Activated CD8-positive, alpha-beta T cell treated with anti-CD3 and anti-CD28 coated beads for 36 hours (primary cell): ENCODE results near the gene CADM4. TPM values are rescaled to one million over a fixed set of nuclear protein-coding genes. Genes with fewer than 3 reads are reported as not detected.

Experiments
- ATAC-seq: fragments of 200-7000 bp; cut with Tn5 transposase; one replicate; pipeline ENCODE4 v1.10.0; 2021; ENCODE audit warnings: mild to moderate bottlenecking, moderate library complexity
- CTCF ChIA-PET: fragments of 350-600 bp; sonication (Branson Sonifier 250); formaldehyde crosslinking; loops from one replicate; lab custom pipeline; 2021; ENCODE audit warnings: antibody characterized with exemption; lab: Charles Lee
- POLR2A ChIA-PET: fragments of 350-600 bp; sonication (Branson Sonifier 250); formaldehyde crosslinking; loops from one replicate; lab custom pipeline; 2021; ENCODE audit warnings: antibody characterized with exemption; lab: Charles Lee
- DNase-seq: peaks from one replicate; pipeline ENCODE4 v3.0.0-alpha.2; 2020
- H3K27ac Mint-ChIP-seq: one replicate; pipeline ENCODE4 v1.8.0; 2021; ENCODE audit warnings: mild to moderate bottlenecking, mixed read lengths
- H3K27me3 Mint-ChIP-seq: one replicate; pipeline ENCODE4 v1.8.0; 2021; ENCODE audit warnings: mixed read lengths
- H3K36me3 Mint-ChIP-seq: one replicate; pipeline ENCODE4 v1.8.0; 2021; ENCODE audit warnings: low read depth, mixed read lengths
- H3K4me1 Mint-ChIP-seq: one replicate; pipeline ENCODE4 v1.8.0; 2021; ENCODE audit warnings: low read depth, mixed read lengths
- H3K4me3 Mint-ChIP-seq: one replicate; pipeline ENCODE4 v1.8.0; 2021; ENCODE audit warnings: mild to moderate bottlenecking, moderate library complexity, mixed read lengths
- H3K9me3 Mint-ChIP-seq: one replicate; pipeline ENCODE4 v1.8.0; 2021; ENCODE audit warnings: mixed read lengths
- intact Hi-C: fragments of 100-400 bp; cut with micrococcal nuclease; formaldehyde crosslinking; loops from one replicate; pipeline ENCODE4 v1.10.0; 2022
- total RNA-seq, 2 experiments: library from RNA; stranded (reverse); gene quantifications; one replicate each; pipeline ENCODE4 v1.2.3, GENCODE V29; 2021
- TF ChIP-seq, protein P1 (sequence below): fragments of 200-600 bp; IDR thresholded peaks from one replicate; pipeline ENCODE4 v1.8.0; 2022; ENCODE audit warnings: antibody characterized with exemption, mild to moderate bottlenecking

Gene CADM4
- total RNA-seq, 2 experiments from 2014 or later = 0.22 to 0.38 TPM

DNA sequence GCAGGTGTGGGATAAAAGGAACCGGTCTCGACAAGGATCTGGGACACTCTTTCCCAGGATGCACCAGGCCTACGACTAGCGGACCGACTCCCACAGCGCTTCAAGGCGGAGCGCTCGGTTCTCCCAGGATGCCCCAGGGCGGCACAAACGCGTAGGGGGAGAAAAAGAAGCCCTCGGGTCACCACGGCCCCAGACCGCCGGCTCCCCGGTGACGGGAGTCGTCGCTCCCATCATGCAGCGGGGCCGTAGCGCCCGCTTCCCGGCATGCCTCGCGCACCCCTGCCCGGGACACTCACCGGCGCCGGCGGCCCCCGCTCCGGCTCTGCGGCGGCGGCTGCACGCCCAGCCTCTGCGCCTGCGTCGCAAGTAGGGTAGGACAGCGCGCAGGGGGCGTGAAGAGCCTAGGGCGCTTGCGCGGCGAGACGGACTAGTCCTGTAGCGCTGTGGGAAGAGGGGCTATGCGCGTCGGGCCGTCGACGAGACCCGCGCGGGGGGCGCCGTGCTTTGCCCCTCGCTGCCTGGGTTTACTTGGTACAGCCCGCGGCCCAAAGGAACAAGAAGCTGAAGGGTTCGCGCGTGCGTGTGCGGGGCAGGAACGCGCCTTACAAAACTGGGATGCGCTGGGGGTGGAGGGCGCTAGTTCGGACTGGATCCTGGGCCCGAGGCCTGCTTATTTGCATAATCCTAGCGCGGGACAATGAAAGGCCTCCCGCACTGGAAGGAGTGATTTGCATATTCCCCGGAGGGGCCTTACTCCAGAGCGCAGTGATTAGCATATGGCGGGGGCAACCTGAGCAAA lies 20.2 kb downstream of the CADM4 start, which contains the start of gene ZNF428:
Gene ZNF428, minus strand, starts transcription at position 368 of the 799 bp plus-strand sequence. CDS start 5,325 bp downstream, outside the sequence.
- ATAC-seq = peak; percentile 89
- H3K4me1 Mint-ChIP-seq = peaks cover 27% of the 10 kb centered on the region
- peak; percentile 90 for DNase-seq
- POLR2A ChIA-PET = interaction anchor here (0.6 to 1.6 kb wide), 3 partner anchors 10 to 25 kb away, joined by 3 to 4 read pairs (median 3); no protein-coding TSS in a partner anchor
- peaks cover 3% of the 10 kb centered on the region for H3K36me3 Mint-ChIP-seq
- peak within 1 kb of the TSS; percentile 99 for H3K27ac Mint-ChIP-seq
- intact Hi-C loops = no loop called here
- no peaks in the 10 kb centered on the region for H3K9me3 Mint-ChIP-seq
- TF ChIP-seq, protein P1, sequence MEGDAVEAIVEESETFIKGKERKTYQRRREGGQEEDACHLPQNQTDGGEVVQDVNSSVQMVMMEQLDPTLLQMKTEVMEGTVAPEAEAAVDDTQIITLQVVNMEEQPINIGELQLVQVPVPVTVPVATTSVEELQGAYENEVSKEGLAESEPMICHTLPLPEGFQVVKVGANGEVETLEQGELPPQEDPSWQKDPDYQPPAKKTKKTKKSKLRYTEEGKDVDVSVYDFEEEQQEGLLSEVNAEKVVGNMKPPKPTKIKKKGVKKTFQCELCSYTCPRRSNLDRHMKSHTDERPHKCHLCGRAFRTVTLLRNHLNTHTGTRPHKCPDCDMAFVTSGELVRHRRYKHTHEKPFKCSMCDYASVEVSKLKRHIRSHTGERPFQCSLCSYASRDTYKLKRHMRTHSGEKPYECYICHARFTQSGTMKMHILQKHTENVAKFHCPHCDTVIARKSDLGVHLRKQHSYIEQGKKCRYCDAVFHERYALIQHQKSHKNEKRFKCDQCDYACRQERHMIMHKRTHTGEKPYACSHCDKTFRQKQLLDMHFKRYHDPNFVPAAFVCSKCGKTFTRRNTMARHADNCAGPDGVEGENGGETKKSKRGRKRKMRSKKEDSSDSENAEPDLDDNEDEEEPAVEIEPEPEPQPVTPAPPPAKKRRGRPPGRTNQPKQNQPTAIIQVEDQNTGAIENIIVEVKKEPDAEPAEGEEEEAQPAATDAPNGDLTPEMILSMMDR = no peak
- H3K4me3 Mint-ChIP-seq = peak within 1 kb of the TSS; percentile 96
- H3K27me3 Mint-ChIP-seq = no peaks in the 10 kb centered on the region
- CTCF ChIA-PET = interaction anchor here (1.2 kb wide), 1 partner anchor 64 kb away, joined by 3 read pairs; no protein-coding TSS in a partner anchor

DNA sequence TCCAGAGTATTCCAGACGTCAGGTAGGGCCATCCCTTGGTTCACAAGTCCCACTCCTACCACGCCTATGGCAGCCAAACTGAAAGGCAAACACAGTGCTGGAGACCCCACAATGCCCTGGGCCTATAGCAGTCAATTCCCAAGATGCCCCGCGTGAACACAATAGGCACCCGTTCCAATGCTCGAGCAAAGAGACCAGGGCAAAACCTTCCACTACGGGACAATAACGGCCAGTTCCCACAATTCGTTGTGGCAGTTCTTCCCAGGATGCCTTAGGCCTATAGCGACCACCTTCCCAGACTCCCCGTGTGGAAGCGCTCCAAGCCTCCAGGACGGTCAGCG lies 20.8 kb downstream of the CADM4 start:
- Mint-ChIP-seq H3K36me3 (peaks cover 3% of the 10 kb centered on the region), H3K9me3 (no peaks in the 10 kb centered on the region), H3K4me1 (peaks cover 25% of the 10 kb centered on the region), H3K27ac (peak overlapping the region; percentile 99), H3K4me3 (peak overlapping the region; percentile 96), H3K27me3 (no peaks in the 10 kb centered on the region)
- CTCF ChIA-PET = interaction anchor here (0.8 kb wide), 1 partner anchor 24 kb away, joined by 5 read pairs; no protein-coding TSS in a partner anchor
- TF ChIP-seq, protein P1 = no peak
- DNase-seq (peak; percentile 84), ATAC-seq (peak; percentile 65)
- POLR2A ChIA-PET = interaction anchor here (0.7 to 1.1 kb wide), 2 partner anchors 11 to 13 kb away, joined by 3 to 4 read pairs; no protein-coding TSS in a partner anchor
- intact Hi-C loops = no loop called here

DNA sequence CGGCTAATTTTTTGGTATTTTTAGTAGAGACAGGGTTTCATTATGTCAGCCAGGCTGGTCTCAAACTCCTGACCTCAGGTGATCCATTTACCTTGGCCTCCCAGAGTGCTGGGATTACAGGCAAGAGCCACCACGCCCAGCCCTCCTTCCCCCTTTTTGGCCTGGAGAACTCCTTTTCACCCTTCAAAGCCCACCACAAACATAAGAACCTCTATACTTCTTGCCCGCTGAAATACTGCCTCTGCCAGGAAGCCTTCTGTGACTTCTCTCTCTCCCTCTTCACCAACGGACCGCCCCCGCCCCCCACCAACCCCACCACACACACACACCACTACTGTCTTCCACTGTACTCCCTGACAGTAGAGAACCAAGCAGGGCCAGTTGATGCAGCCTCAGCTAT lies 22.7 kb downstream of the CADM4 start:
- no peaks in the 10 kb centered on the region for H3K27me3 Mint-ChIP-seq
- TF ChIP-seq, protein P1 = no peak
- CTCF ChIA-PET = interaction anchor here (1.6 kb wide), 1 partner anchor 61 kb away, joined by 7 read pairs; no protein-coding TSS in a partner anchor
- peaks cover 6% of the 10 kb centered on the region for H3K36me3 Mint-ChIP-seq
- no peak overlapping the region for H3K4me3 Mint-ChIP-seq
- DNase-seq = no peak
- H3K4me1 Mint-ChIP-seq = peaks cover 25% of the 10 kb centered on the region
- POLR2A ChIA-PET = interaction anchor here (1.5 kb wide), 1 partner anchor 12 kb away, joined by 4 read pairs; no protein-coding TSS in a partner anchor
- intact Hi-C loops = no loop called here
- peak overlapping the region; percentile 46 for H3K27ac Mint-ChIP-seq
- H3K9me3 Mint-ChIP-seq = no peaks in the 10 kb centered on the region
- ATAC-seq = no peak

DNA sequence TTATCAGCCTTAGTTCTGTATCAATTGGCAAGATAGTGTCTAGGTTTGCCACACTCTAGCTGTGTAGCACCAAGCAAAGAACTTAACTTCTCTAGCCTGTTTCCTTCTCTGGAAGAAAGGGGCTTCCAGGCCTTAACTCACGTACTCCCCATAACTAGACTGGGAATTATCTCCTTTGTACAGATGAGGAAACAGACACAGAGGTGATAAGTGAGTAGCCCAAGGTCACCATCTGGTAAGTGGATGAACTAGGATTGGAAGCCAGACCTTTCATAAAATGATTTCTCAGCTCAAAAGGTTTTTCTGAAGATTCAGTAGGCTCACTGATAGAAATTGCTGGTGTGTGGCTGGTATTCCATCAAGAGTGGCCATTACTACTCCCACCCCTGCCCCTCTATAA lies 23.3 kb downstream of the CADM4 start:
- Mint-ChIP-seq H3K27me3 (no peaks in the 10 kb centered on the region), H3K9me3 (no peaks in the 10 kb centered on the region), H3K4me3 (no peak overlapping the region), H3K4me1 (peaks cover 26% of the 10 kb centered on the region), H3K27ac (no peak overlapping the region), H3K36me3 (peaks cover 8% of the 10 kb centered on the region)
- ATAC-seq = no peak
- TF ChIP-seq, protein P1 = no peak
- ChIA-PET POLR2A (interaction anchor here (0.8 to 1.5 kb wide), 3 partner anchors 11 to 82 kb away, joined by 3 to 4 read pairs (median 4); no protein-coding TSS in a partner anchor), CTCF (interaction anchor here (1.6 kb wide), 1 partner anchor 61 kb away, joined by 7 read pairs; no protein-coding TSS in a partner anchor)
- DNase-seq = no peak
- intact Hi-C loops = no loop called here

DNA sequence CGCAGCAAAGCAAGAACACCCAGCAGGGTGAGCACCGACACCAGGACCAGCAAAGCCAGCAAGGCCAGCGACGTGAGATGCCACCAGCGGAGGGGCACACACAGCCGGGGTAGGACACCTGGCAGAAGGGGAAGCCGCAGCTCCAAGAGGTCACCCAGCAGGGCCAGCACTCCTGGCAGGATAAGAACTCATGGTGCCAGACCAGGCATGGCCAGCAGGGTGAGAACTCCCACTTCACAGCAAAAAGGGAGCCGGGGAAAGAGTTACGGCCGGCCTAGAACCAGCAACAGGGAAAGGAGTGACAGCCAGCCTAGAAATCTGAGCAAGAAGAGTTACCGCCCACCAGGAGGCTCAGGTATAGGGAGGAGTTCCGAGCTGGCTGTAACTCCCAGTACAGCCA lies 27.3 kb downstream of the CADM4 start:
- TF ChIP-seq, protein P1 = no peak
- Mint-ChIP-seq H3K4me1 (peaks cover 21% of the 10 kb centered on the region), H3K36me3 (peaks cover 8% of the 10 kb centered on the region), H3K27ac (no peak overlapping the region), H3K27me3 (no peaks in the 10 kb centered on the region), H3K9me3 (no peaks in the 10 kb centered on the region), H3K4me3 (no peak overlapping the region)
- no peak for DNase-seq
- ChIA-PET CTCF (no interaction called here), POLR2A (interaction anchor here (1.2 kb wide), 1 partner anchor 13 kb away, joined by 3 read pairs; no protein-coding TSS in a partner anchor)
- ATAC-seq = no peak
- intact Hi-C loops = no loop called here
